PC-3 (cell line): ENCODE results near the gene CNPY2.

ENCODE experiments used
- EZH2 ChIP-seq: fragments of 300-600 bp; sonication (generic); IDR thresholded peaks from one replicate; pipeline ENCODE4 v1.6.1; 2017; ENCODE audit warnings: antibody characterized with exemption, mild to moderate bottlenecking, low read length; ENCODE audit not compliant: unreplicated experiment
- EZH2phosphoT487 ChIP-seq: fragments of 300-600 bp; sonication (generic); IDR thresholded peaks from 2 replicates; pipeline ENCODE4 v1.6.1; 2018; ENCODE audit warnings: mild to moderate bottlenecking, antibody characterized with exemption, low read length, borderline replicate concordance
- TF ChIP-seq, protein P1 (sequence below): fragments of 300-600 bp; sonication (generic); conservative IDR thresholded peaks from 2 replicates; pipeline ENCODE4 v1.5.1; 2017; ENCODE audit warnings: antibody characterized with exemption, low read depth, mild to moderate bottlenecking, low read length

DNA sequence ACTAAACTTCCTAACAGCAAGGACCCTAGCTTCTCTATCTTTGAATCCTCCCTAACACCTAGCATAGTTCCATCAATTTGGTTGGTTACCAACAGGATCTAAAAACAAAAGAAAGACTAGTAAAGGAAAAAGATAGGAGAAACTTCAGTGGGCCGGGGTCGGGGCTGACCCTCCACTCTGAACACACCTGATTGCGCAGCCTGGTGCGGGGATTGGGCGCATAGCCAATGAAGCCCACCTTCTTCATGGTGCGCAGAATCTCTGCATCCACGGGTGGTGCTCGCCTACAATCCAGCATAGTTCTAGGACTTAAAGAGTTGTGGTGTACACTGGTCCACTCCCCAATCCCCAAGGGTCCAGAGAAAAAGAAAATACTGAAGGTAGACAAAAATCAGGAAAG, 10.3 kb upstream of the CNPY2 start:
- TF ChIP-seq EZH2 (no peak), EZH2phosphoT487 (no peak)
- TF ChIP-seq, protein P1, sequence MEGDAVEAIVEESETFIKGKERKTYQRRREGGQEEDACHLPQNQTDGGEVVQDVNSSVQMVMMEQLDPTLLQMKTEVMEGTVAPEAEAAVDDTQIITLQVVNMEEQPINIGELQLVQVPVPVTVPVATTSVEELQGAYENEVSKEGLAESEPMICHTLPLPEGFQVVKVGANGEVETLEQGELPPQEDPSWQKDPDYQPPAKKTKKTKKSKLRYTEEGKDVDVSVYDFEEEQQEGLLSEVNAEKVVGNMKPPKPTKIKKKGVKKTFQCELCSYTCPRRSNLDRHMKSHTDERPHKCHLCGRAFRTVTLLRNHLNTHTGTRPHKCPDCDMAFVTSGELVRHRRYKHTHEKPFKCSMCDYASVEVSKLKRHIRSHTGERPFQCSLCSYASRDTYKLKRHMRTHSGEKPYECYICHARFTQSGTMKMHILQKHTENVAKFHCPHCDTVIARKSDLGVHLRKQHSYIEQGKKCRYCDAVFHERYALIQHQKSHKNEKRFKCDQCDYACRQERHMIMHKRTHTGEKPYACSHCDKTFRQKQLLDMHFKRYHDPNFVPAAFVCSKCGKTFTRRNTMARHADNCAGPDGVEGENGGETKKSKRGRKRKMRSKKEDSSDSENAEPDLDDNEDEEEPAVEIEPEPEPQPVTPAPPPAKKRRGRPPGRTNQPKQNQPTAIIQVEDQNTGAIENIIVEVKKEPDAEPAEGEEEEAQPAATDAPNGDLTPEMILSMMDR: no peak
